ENCODE data around the gene SLC45A2. TPM values are rescaled to one million over a fixed set of nuclear protein-coding genes. Genes with fewer than 3 reads are reported as not detected.
"Not testable (repeated sequence)": the region's sequence is repeated elsewhere in the genome, so short reads cannot be mapped to it uniquely, and the experiment has no call there.

The SLC45A2 gene
- total RNA-seq, 1 experiment from 2014 or later: 0.17 TPM

DNA sequence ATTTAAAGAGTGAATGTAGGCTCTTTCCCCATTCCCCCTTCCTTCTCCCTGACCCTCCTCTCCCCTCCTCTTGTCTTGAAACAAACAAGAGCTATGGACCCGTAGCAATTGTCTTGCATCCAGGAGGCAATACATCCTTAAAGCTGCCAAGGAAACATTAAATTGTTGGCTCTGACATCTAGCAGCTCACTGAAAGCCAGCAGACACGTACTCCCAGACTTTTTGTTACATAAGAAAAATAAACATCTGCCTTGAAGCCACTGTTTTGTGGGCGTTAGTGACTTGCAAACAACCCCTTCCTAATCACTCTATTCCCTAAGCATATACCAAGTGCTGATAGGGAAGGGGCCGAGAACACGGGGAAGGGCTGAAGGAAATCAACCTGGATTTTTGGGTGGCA lies 8.6 kb downstream of the SLC45A2 start:
- no peak for DNase-seq (ENCODE audit: low spot score)
- in situ Hi-C loops (cut with HindIII; ENCODE audit: low sequenced_read_pairs): no loop called here

- in situ Hi-C loops (cut with HindIII; ENCODE audit: low sequenced_read_pairs): no loop called here
- DNase-seq (ENCODE audit: low spot score): no peak
Measured at GRCh38 chr5:33973271-33973670, 11.2 kb downstream of the SLC45A2 start.

DNA sequence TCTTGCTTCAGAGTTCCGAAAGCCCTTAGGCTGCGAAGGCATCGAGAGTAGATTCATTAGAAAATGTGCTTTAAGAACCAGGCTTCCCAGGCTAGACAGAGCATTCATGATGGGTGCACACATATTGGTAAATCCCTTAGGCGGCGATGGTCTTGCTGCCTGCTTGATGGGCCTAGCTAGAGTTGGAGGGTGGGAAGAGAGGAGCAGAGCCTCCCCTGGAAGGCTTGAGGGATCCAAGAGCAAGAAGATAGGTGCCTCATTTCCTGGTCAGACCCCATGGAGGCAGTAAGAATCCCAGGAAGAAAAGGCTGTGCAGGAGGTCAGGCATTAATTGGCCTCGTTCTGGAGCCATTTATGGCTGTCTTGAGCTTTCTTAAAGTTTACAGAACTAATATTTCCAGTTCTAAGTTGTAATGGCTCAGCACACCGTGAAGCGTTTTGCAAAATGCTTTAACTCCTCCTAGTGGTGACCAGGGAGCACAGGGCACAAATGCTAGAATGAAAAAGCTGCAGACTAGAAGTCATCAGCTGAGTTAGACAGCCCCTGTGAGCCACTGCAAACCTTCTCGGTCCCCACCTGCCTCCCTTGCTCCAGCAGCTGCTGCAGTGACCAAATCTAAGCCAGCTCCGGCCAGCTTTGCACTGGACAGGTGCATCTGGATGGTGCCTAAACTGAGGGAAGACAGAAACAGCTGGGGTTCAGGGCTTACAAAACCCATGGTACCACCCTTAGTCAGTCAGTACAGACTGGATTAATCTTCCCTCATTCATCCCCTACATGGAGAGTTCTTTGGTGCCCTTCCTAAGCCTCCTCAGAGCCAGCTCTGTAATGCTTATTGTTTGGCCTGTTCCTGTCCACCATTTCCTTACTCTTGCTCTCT lies 14.7 kb downstream of the SLC45A2 start:
- in situ Hi-C loops (cut with HindIII; ENCODE audit: low sequenced_read_pairs): no loop called here
- peak; percentile 10 for DNase-seq (ENCODE audit: low spot score)

- in situ Hi-C loops (cut with HindIII; ENCODE audit: low sequenced_read_pairs): no loop called here
- DNase-seq (ENCODE audit: low spot score): peak; percentile 8
Measured at GRCh38 chr5:33968211-33969005, 16.1 kb downstream of the SLC45A2 start.

DNA sequence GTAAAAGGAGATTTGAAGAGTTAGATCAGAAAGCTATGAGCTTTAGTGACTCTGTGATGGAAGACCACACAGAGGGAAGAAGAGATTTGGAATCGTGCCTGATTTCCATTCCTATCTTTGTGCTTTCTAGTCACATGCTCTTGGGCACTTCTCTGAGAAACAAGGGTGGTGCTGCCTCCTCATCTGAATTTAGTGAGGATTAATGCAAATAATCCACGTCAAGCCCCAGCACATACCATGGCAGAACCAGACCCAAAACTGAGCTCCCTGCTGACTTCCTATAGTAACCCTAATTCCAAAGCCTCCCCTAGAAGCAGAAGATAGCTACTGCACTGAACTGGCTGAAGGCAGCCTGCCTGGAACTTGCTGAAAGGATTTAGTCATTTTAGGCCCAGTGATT lies 17.7 kb downstream of the SLC45A2 start:
- DNase-seq (ENCODE audit: low spot score): no peak
- in situ Hi-C loops (cut with HindIII; ENCODE audit: low sequenced_read_pairs): no loop called here

- DNase-seq (ENCODE audit: low spot score): no peak
- in situ Hi-C loops (cut with HindIII; ENCODE audit: low sequenced_read_pairs): no loop called here
Measured at GRCh38 chr5:33964132-33964700, 20.3 kb downstream of the SLC45A2 start.

- no peak for DNase-seq (ENCODE audit: low spot score)
- in situ Hi-C loops (cut with HindIII; ENCODE audit: low sequenced_read_pairs): no loop called here
Measured at GRCh38 chr5:33958176-33958575, 26.3 kb downstream of the SLC45A2 start.

DNA sequence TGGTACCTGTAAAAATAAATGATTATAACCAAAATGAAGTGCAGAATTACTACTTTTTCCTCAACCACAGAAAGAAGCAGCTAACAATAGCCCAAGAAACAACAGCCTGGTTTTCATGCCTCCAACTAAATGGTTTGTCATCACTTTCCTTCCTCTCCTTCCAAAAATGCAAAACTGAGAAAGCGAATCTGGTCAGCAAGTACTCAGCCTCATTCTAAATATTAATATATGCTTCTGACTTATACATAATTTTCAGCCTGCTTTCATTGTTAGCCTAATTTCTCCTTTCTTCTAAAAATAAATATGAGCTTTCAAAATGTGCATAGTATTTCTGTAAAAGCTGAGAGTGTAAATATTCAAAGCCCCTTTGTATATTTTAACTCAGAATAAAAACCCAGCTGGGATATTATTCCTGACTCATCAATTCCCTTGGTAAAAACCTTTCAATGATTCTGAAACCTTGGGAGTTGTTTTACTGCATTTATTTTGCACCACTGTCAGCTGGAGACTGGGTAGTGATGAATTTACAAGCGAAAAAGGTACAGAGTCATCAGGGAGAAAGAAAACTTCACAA lies 26.8 kb downstream of the SLC45A2 start:
- no peak for DNase-seq (ENCODE audit: low spot score)
- in situ Hi-C loops (cut with HindIII; ENCODE audit: low sequenced_read_pairs): no loop called here

GRCh38 chr5:33952175-33952574 lies 32.3 kb downstream of the SLC45A2 start:
- in situ Hi-C loops (cut with HindIII; ENCODE audit: low sequenced_read_pairs); DNase-seq (ENCODE audit: low spot score): not testable (repeated sequence)

- no peak for DNase-seq (ENCODE audit: low spot score)
Measured at GRCh38 chr5:33944543-33945132, 39.9 kb downstream of the SLC45A2 start.

GRCh38 chr5:33941090-33941489 lies 43.4 kb downstream of the SLC45A2 start:
- in situ Hi-C loops (cut with HindIII; ENCODE audit: low sequenced_read_pairs): no loop called here
- DNase-seq (ENCODE audit: low spot score): no peak

More at GRCh38 chr5:33944543-33945132, 39.9 kb downstream of the SLC45A2 start:
- in situ Hi-C loops (cut with HindIII; ENCODE audit: low sequenced_read_pairs): no loop called here

- in situ Hi-C loops (cut with HindIII; ENCODE audit: low sequenced_read_pairs): no loop called here
- DNase-seq (ENCODE audit: low spot score): no peak
Measured at GRCh38 chr5:33939556-33940262, 44.8 kb downstream of the SLC45A2 start.

GRCh38 chr5:33938881-33939280 lies 45.6 kb downstream of the SLC45A2 start:
- in situ Hi-C loops (cut with HindIII; ENCODE audit: low sequenced_read_pairs): no loop called here

GRCh38 chr5:33938507-33938796 lies 46.0 kb downstream of the SLC45A2 start:
- in situ Hi-C loops (cut with HindIII; ENCODE audit: low sequenced_read_pairs): no loop called here

More at GRCh38 chr5:33938881-33939280, 45.6 kb downstream of the SLC45A2 start:
- DNase-seq (ENCODE audit: low spot score): no peak

DNA sequence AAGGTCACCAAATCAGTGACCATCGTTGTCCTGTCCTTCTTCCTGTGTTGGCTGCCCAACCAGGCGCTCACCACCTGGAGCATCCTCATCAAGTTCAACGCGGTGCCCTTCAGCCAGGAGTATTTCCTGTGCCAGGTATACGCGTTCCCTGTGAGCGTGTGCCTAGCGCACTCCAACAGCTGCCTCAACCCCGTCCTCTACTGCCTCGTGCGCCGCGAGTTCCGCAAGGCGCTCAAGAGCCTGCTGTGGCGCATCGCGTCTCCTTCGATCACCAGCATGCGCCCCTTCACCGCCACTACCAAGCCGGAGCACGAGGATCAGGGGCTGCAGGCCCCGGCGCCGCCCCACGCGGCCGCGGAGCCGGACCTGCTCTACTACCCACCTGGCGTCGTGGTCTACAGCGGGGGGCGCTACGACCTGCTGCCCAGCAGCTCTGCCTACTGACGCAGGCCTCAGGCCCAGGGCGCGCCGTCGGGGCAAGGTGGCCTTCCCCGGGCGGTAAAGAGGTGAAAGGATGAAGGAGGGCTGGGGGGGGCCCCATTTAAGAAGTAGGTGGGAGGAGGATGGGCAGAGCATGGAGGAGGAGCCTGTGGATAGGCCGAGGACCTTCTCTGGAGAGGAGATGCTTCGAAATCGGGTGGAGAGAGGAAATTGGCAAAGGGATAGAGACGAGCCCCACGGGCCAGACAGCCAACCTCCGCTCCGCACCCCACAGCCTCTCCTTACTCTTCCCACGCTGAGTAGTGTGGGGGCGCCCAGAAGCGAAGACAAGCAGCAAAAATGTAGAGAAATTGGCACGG lies 46.6 kb downstream of the SLC45A2 start:
- DNase-seq (ENCODE audit: low spot score): no peak
- in situ Hi-C loops (cut with HindIII; ENCODE audit: low sequenced_read_pairs): no loop called here

More at GRCh38 chr5:33938507-33938796, 46.0 kb downstream of the SLC45A2 start:
- no peak for DNase-seq (ENCODE audit: low spot score)

GRCh38 chr5:33937017-33937706 lies 47.3 kb downstream of the SLC45A2 start:
- in situ Hi-C loops (cut with HindIII; ENCODE audit: low sequenced_read_pairs): no loop called here
- DNase-seq (ENCODE audit: low spot score): no peak

GRCh38 chr5:33936381-33937016 lies 48.0 kb downstream of the SLC45A2 start, which contains the start of gene RXFP3:
Gene RXFP3, plus strand, starts transcription at chr5:33936386. Its CDS starts 355 bp downstream, at chr5:33936741.
- in situ Hi-C loops (cut with HindIII; ENCODE audit: low sequenced_read_pairs): no loop called here
- DNase-seq (ENCODE audit: low spot score): no peak

Measured in G401 (cell line).